Gastrocnemius medialis (tissue), 4 donors: Measurements from ENCODE around the gene GAGE12D. TPM values are rescaled to one million over a fixed set of nuclear protein-coding genes. Genes with fewer than 3 reads are reported as not detected.
"Not testable (repeated sequence)": the region's sequence is repeated elsewhere in the genome, so short reads cannot be mapped to it uniquely, and the experiment has no call there.

Experiments used
- ATAC-seq, 2 donors: fragments of 150-250 bp; one replicate each; pipeline ENCODE4 v1.9.1; 2016
- DNase-seq, 2 donors: peaks; one replicate each; pipeline ENCODE4 v3.0.0-alpha.2; 2019
- H3K27ac ChIP-seq, 4 donors: fragments of 200-600 bp; sonication (generic); 1 replicate in 1 of 4; 2 replicates in 3 of 4; pipeline ENCODE4 v1.5.1; 2016 to 2018; ENCODE audit warnings: mild to moderate bottlenecking in 2 of 4, moderate library complexity in 1 of 4
- H3K27me3 ChIP-seq, 3 donors: fragments of 200-600 bp; sonication (generic) in 2 of 3; 1 replicate in 1 of 3; 2 replicates in 2 of 3; pipeline versions ENCODE4 v1.5.1 to v1.6.0; 2016 to 2019; ENCODE audit warnings: mild to moderate bottlenecking in 1 of 3, moderate library complexity in 1 of 3
- H3K36me3 ChIP-seq, 2 donors: fragments of 200-600 bp; sonication (generic) in 1 of 2; one replicate each; pipeline ENCODE4 v1.5.1; 2017 to 2018
- H3K4me1 ChIP-seq, 2 donors: fragments of 200-600 bp; sonication (generic) in 1 of 2; one replicate each; pipeline ENCODE4 v1.5.1; 2016 to 2017; ENCODE audit warnings: mild to moderate bottlenecking in 2 of 2
- H3K4me3 ChIP-seq, 4 donors: fragments of 200-600 bp; sonication (generic) in 3 of 4; 1 replicate in 1 of 4; 2 replicates in 3 of 4; pipeline ENCODE4 v1.5.1; 2016 to 2019; ENCODE audit warnings: mild to moderate bottlenecking in 2 of 4
- H3K9me3 ChIP-seq, 3 donors: fragments of 200-600 bp; sonication (generic) in 2 of 3; 1 replicate in 1 of 3; 2 replicates in 2 of 3; pipeline ENCODE4 v1.5.1; 2016 to 2019
- in situ Hi-C, 4 donors: fragments of 200-750 bp; cut with MboI; loops; one replicate each; pipeline versions ENCODE4 v1.15.0 to v1.8.0; 2017; ENCODE audit warnings: low sequenced_read_pairs in 4 of 4
- intact Hi-C: fragments of 100-400 bp; cut with DNase I; formaldehyde crosslinking; loops from one replicate; pipeline ENCODE4 v1.15.1; 2023; ENCODE audit warnings: low total_unique reads
- total RNA-seq, 4 donors: library from RNA; depleted of rRNA; stranded (reverse); fragments of >200 nt; gene quantifications; one replicate each; pipeline versions ENCODE4 v1.1.0 to v1.2.3, GENCODE V29; 2016

Gene GAGE12D, protein sequence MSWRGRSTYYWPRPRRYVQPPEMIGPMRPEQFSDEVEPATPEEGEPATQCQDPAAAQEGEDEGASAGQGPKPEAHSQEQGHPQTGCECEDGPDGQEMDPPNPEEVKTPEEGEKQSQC
- total RNA-seq, result not detected

DNA sequence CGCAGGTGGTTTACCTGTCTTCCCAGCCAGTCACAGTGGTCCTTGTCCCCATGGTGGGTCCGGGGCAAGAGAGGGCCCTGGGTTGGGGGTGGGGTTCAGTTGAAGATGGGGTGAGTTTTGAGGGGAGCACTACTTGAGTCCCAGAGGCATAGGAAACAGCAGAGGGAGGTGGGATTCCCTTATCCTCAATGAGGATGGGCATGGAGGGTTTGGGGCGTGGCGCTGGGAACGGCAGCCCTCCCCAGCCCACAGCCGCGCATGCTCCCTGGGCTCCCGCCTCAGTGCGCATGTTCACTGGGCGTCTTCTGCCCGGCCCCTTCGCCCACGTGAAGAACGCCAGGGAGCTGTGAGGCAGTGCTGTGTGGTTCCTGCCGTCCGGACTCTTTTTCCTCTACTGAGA, at the start of gene GAGE12D:
Gene GAGE12D, plus strand, starts transcription at position 301 of the 400 bp plus-strand sequence. CDS start 1,155 bp downstream, outside the sequence.
- H3K36me3 ChIP-seq, H3K4me1 ChIP-seq, H3K27me3 ChIP-seq, DNase-seq, H3K27ac ChIP-seq, H3K9me3 ChIP-seq, H3K4me3 ChIP-seq, ATAC-seq, intact Hi-C loops, in situ Hi-C loops: not testable (repeated sequence)

DNA sequence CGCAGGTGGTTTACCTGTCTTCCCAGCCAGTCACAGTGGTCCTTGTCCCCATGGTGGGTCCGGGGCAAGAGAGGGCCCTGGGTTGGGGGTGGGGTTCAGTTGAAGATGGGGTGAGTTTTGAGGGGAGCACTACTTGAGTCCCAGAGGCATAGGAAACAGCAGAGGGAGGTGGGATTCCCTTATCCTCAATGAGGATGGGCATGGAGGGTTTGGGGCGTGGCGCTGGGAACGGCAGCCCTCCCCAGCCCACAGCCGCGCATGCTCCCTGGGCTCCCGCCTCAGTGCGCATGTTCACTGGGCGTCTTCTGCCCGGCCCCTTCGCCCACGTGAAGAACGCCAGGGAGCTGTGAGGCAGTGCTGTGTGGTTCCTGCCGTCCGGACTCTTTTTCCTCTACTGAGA, 9.7 kb upstream of the GAGE12D start, which contains the start of gene GAGE12C:
Gene GAGE12C, plus strand, starts transcription at position 301 of the 400 bp plus-strand sequence. CDS start 1,155 bp downstream, outside the sequence.
- in situ Hi-C loops, H3K27ac ChIP-seq, DNase-seq, intact Hi-C loops, ATAC-seq, H3K27me3 ChIP-seq, H3K36me3 ChIP-seq, H3K4me3 ChIP-seq, H3K9me3 ChIP-seq, H3K4me1 ChIP-seq: not testable (repeated sequence)

DNA sequence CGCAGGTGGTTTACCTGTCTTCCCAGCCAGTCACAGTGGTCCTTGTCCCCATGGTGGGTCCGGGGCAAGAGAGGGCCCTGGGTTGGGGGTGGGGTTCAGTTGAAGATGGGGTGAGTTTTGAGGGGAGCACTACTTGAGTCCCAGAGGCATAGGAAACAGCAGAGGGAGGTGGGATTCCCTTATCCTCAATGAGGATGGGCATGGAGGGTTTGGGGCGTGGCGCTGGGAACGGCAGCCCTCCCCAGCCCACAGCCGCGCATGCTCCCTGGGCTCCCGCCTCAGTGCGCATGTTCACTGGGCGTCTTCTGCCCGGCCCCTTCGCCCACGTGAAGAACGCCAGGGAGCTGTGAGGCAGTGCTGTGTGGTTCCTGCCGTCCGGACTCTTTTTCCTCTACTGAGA, 9.5 kb downstream of the GAGE12D start, which contains the start of gene GAGE12E:
Gene GAGE12E, plus strand, starts transcription at position 301 of the 400 bp plus-strand sequence. CDS start 1,155 bp downstream, outside the sequence.
- DNase-seq, H3K27ac ChIP-seq, H3K27me3 ChIP-seq, H3K9me3 ChIP-seq, H3K4me1 ChIP-seq, H3K36me3 ChIP-seq, H3K4me3 ChIP-seq, intact Hi-C loops, in situ Hi-C loops, ATAC-seq: not testable (repeated sequence)

DNA sequence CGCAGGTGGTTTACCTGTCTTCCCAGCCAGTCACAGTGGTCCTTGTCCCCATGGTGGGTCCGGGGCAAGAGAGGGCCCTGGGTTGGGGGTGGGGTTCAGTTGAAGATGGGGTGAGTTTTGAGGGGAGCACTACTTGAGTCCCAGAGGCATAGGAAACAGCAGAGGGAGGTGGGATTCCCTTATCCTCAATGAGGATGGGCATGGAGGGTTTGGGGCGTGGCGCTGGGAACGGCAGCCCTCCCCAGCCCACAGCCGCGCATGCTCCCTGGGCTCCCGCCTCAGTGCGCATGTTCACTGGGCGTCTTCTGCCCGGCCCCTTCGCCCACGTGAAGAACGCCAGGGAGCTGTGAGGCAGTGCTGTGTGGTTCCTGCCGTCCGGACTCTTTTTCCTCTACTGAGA, 19.0 kb downstream of the GAGE12D start, which contains the start of gene GAGE12F:
Gene GAGE12F, plus strand, starts transcription at position 301 of the 400 bp plus-strand sequence. CDS start 1,155 bp downstream, outside the sequence.
- H3K9me3 ChIP-seq, H3K36me3 ChIP-seq, in situ Hi-C loops, ATAC-seq, H3K4me1 ChIP-seq, DNase-seq, H3K27ac ChIP-seq, H3K27me3 ChIP-seq, H3K4me3 ChIP-seq, intact Hi-C loops: not testable (repeated sequence)

DNA sequence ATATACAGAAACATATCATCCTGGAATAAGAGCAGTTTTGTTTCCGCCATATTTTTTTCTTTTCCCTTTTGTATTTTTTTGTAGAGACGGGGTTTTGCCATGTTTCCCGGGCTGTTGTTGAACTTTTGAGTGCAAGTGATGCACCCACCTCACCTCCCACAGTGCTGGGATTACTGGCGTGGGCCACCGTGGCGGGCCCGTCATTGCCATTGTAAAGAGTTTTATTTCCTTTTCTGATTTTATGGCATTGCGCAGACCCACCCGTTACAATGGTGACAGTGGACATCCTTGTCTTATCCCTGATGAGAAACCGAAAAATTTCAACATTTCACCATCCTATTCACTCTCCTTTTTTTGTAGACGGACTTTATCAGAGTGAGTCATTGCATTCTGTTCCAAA, 27.2 kb downstream of the GAGE12D start:
- intact Hi-C loops, DNase-seq, H3K27ac ChIP-seq, in situ Hi-C loops, H3K4me3 ChIP-seq, H3K36me3 ChIP-seq, H3K4me1 ChIP-seq, ATAC-seq, H3K9me3 ChIP-seq, H3K27me3 ChIP-seq: not testable (repeated sequence)

DNA sequence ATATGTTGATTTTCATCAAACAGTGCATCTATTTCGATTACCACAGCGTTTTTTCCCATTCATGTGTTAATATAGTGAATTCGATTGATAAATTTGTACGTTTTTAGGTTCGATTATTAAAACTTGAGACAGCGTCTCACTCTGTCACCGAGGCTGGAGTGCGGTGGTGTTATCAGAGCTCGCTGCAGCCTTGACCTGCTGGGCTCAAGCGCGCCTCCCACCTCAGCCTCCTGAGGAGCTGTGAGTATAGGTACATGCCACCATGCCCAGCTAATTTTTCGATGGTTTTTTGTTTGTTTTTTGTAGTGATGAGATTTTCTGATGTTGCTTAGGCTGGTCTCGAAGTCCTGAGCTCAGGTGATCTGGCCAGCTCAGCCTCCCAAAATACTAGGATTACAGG, 27.6 kb downstream of the GAGE12D start:
- in situ Hi-C loops, intact Hi-C loops, H3K9me3 ChIP-seq, DNase-seq, ATAC-seq, H3K27ac ChIP-seq, H3K4me1 ChIP-seq, H3K4me3 ChIP-seq, H3K36me3 ChIP-seq, H3K27me3 ChIP-seq: not testable (repeated sequence)

DNA sequence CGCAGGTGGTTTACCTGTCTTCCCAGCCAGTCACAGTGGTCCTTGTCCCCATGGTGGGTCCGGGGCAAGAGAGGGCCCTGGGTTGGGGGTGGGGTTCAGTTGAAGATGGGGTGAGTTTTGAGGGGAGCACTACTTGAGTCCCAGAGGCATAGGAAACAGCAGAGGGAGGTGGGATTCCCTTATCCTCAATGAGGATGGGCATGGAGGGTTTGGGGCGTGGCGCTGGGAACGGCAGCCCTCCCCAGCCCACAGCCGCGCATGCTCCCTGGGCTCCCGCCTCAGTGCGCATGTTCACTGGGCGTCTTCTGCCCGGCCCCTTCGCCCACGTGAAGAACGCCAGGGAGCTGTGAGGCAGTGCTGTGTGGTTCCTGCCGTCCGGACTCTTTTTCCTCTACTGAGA, 28.6 kb downstream of the GAGE12D start, which contains the start of gene GAGE12G:
Gene GAGE12G, plus strand, starts transcription at position 301 of the 400 bp plus-strand sequence. CDS start 1,155 bp downstream, outside the sequence.
- H3K27ac ChIP-seq, H3K4me1 ChIP-seq, H3K27me3 ChIP-seq, H3K9me3 ChIP-seq, ATAC-seq, intact Hi-C loops, in situ Hi-C loops, H3K4me3 ChIP-seq, DNase-seq, H3K36me3 ChIP-seq: not testable (repeated sequence)

DNA sequence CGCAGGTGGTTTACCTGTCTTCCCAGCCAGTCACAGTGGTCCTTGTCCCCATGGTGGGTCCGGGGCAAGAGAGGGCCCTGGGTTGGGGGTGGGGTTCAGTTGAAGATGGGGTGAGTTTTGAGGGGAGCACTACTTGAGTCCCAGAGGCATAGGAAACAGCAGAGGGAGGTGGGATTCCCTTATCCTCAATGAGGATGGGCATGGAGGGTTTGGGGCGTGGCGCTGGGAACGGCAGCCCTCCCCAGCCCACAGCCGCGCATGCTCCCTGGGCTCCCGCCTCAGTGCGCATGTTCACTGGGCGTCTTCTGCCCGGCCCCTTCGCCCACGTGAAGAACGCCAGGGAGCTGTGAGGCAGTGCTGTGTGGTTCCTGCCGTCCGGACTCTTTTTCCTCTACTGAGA, 38.1 kb downstream of the GAGE12D start, which contains the start of gene GAGE12H:
Gene GAGE12H, plus strand, starts transcription at position 301 of the 400 bp plus-strand sequence. CDS start 1,155 bp downstream, outside the sequence.
- H3K4me1 ChIP-seq, H3K9me3 ChIP-seq, in situ Hi-C loops, H3K27me3 ChIP-seq, H3K36me3 ChIP-seq, DNase-seq, H3K27ac ChIP-seq, ATAC-seq, H3K4me3 ChIP-seq, intact Hi-C loops: not testable (repeated sequence)

DNA sequence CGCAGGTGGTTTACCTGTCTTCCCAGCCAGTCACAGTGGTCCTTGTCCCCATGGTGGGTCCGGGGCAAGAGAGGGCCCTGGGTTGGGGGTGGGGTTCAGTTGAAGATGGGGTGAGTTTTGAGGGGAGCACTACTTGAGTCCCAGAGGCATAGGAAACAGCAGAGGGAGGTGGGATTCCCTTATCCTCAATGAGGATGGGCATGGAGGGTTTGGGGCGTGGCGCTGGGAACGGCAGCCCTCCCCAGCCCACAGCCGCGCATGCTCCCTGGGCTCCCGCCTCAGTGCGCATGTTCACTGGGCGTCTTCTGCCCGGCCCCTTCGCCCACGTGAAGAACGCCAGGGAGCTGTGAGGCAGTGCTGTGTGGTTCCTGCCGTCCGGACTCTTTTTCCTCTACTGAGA, 47.7 kb downstream of the GAGE12D start, which contains the start of gene GAGE2A:
Gene GAGE2A, plus strand, starts transcription at position 301 of the 400 bp plus-strand sequence. CDS start 1,155 bp downstream, outside the sequence.
- in situ Hi-C loops, intact Hi-C loops: not testable (repeated sequence)

DNA sequence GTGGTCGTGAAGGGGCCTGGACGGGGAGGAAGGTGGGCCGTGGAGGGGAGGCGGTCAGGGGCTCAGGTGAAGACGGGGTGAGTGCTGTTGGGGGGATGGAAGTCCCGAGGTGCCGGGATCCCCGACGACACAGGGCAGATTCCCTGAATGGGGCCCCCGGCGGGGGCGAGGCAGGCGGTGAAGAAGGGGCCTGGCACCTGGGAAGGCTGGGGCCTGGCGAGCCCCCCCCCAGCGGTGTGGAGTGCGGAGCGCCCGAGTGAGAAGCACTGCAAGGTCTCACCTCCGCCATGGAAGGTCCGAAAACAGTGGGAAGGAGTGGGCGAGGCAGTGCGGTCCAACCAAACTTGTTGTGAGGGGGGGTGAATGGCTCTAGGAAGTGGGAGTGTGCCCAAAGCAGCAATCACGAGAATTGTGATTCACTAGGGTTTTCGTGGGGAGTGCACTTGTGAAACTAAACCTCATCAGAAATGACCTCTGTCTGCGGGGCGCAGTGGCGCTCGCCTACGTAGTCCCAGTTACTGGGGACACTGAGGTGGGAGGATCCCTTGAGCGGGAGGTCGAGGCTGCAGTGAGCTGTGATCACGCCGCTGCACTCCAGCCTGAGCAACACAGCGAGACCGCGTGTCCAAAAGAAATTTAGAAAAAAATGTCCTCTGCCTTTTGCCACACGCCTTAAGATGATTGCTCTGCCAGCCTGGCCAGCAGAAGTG, 48.4 kb downstream of the GAGE12D start:
- H3K9me3 ChIP-seq, H3K36me3 ChIP-seq, H3K4me1 ChIP-seq, H3K27ac ChIP-seq, ATAC-seq, H3K27me3 ChIP-seq, DNase-seq, H3K4me3 ChIP-seq, in situ Hi-C loops, intact Hi-C loops: not testable (repeated sequence)

More for the DNA sequence above, 47.7 kb downstream of the GAGE12D start, which contains the start of gene GAGE2A:
- H3K4me1 ChIP-seq, H3K36me3 ChIP-seq, H3K9me3 ChIP-seq, H3K4me3 ChIP-seq, DNase-seq, ATAC-seq, H3K27me3 ChIP-seq, H3K27ac ChIP-seq: not testable (repeated sequence)

DNA sequence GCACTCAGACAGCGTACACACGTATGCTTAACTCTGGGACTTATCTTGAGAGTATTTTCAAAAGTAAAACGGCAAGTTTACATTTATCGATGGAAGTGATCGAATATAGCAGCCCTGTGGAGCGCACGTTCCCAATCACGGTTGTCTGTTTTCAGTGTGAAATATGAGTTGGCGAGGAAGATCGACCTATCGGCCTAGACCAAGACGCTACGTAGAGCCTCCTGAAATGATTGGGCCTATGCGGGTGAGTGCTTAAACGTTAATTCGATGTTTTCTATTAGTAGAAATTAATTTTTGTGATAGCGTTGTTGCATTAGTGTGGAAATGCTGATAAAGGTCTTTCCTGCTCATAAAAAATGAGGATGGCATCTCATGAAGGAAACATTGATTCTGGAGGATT, 49.0 kb downstream of the GAGE12D start:
- H3K4me3 ChIP-seq, in situ Hi-C loops, H3K27me3 ChIP-seq, H3K36me3 ChIP-seq, H3K9me3 ChIP-seq, intact Hi-C loops, DNase-seq, ATAC-seq, H3K4me1 ChIP-seq, H3K27ac ChIP-seq: not testable (repeated sequence)
